HEK293 (cell line): ENCODE data around the gene PLEKHG2.

Source experiments
- HIC1 ChIP-seq: fragments of 450-650 bp; formaldehyde crosslinking; IDR thresholded peaks from 2 replicates; pipeline ENCODE4 v1.5.1; 2016; ENCODE audit warnings: missing biosample characterization, missing genetic modification characterization
- OVOL3 ChIP-seq: fragments of 450-650 bp; formaldehyde crosslinking; IDR thresholded peaks from 2 replicates; pipeline ENCODE4 v1.5.1; 2016; ENCODE audit warnings: missing biosample characterization, missing genetic modification characterization
- PRDM2 ChIP-seq: fragments of 450-650 bp; formaldehyde crosslinking; IDR thresholded peaks from 2 replicates; pipeline ENCODE4 v1.5.1; 2016; ENCODE audit warnings: missing biosample characterization, missing genetic modification characterization, borderline replicate concordance
- SCRT1 ChIP-seq: fragments of 450-650 bp; formaldehyde crosslinking; IDR thresholded peaks from 2 replicates; pipeline ENCODE4 v1.5.1; 2016; ENCODE audit warnings: missing biosample characterization, missing genetic modification characterization, borderline replicate concordance
- ZBTB21 ChIP-seq: fragments of 450-650 bp; formaldehyde crosslinking; IDR thresholded peaks from 2 replicates; pipeline ENCODE4 v1.5.1; 2017; ENCODE audit warnings: missing biosample characterization, missing genetic modification characterization
- ZBTB44 ChIP-seq: fragments of 450-650 bp; IDR thresholded peaks from 2 replicates; pipeline ENCODE4 v1.5.1; 2018; ENCODE audit warnings: missing biosample characterization, mild to moderate bottlenecking, missing genetic modification characterization
- ZBTB6 ChIP-seq: fragments of 450-650 bp; formaldehyde crosslinking; IDR thresholded peaks from 2 replicates; pipeline ENCODE4 v1.5.1; 2017; ENCODE audit warnings: missing biosample characterization, missing genetic modification characterization
- ZEB2 ChIP-seq: fragments of 450-650 bp; formaldehyde crosslinking; IDR thresholded peaks from 2 replicates; pipeline ENCODE4 v1.5.1; 2016; ENCODE audit warnings: missing biosample characterization, missing genetic modification characterization
- ZFHX2 ChIP-seq: fragments of 450-650 bp; formaldehyde crosslinking; conservative IDR thresholded peaks from 2 replicates; pipeline ENCODE4 v1.5.1; 2016; ENCODE audit warnings: missing biosample characterization, missing genetic modification characterization
- ZFP3 ChIP-seq: fragments of 450-650 bp; formaldehyde crosslinking; IDR thresholded peaks from 2 replicates; pipeline ENCODE4 v1.5.1; 2016; ENCODE audit warnings: low read depth, missing biosample characterization, missing genetic modification characterization
- ZFP69B ChIP-seq: fragments of 450-650 bp; formaldehyde crosslinking; IDR thresholded peaks from 2 replicates; pipeline ENCODE4 v1.5.1; 2016; ENCODE audit warnings: missing biosample characterization, missing genetic modification characterization
- ZNF146 ChIP-seq: fragments of 450-650 bp; formaldehyde crosslinking; IDR thresholded peaks from 2 replicates; pipeline ENCODE4 v1.5.1; 2016; ENCODE audit warnings: missing biosample characterization, missing genetic modification characterization
- ZNF175 ChIP-seq: fragments of 450-650 bp; formaldehyde crosslinking; IDR thresholded peaks from 2 replicates; pipeline ENCODE4 v1.5.1; 2016; ENCODE audit warnings: missing biosample characterization, missing genetic modification characterization
- ZNF202 ChIP-seq: fragments of 450-650 bp; formaldehyde crosslinking; IDR thresholded peaks from 2 replicates; pipeline ENCODE4 v1.5.1; 2016; ENCODE audit warnings: missing biosample characterization, missing genetic modification characterization, borderline replicate concordance
- ZNF398 ChIP-seq: fragments of 450-650 bp; formaldehyde crosslinking; IDR thresholded peaks from 2 replicates; pipeline ENCODE4 v1.5.1; 2017; ENCODE audit warnings: missing biosample characterization, missing genetic modification characterization
- ZNF423 ChIP-seq: fragments of 450-650 bp; formaldehyde crosslinking; IDR thresholded peaks from 2 replicates; pipeline ENCODE4 v1.5.1; 2016; ENCODE audit warnings: missing biosample characterization, missing genetic modification characterization
- ZNF449 ChIP-seq: fragments of 450-650 bp; formaldehyde crosslinking; IDR thresholded peaks from 2 replicates; pipeline ENCODE4 v1.5.1; 2017; ENCODE audit warnings: missing biosample characterization, mild to moderate bottlenecking, missing genetic modification characterization, moderate library complexity
- ZNF473 ChIP-seq: fragments of 450-650 bp; formaldehyde crosslinking; IDR thresholded peaks from 2 replicates; pipeline ENCODE4 v1.5.1; 2017; ENCODE audit warnings: missing biosample characterization, missing genetic modification characterization
- ZNF610 ChIP-seq: fragments of 450-650 bp; formaldehyde crosslinking; IDR thresholded peaks from 2 replicates; pipeline ENCODE4 v1.5.1; 2016; ENCODE audit warnings: missing biosample characterization, missing genetic modification characterization, borderline replicate concordance
- ZNF629 ChIP-seq: fragments of 450-650 bp; formaldehyde crosslinking; IDR thresholded peaks from 2 replicates; pipeline ENCODE4 v1.5.1; 2017; ENCODE audit warnings: missing biosample characterization, missing genetic modification characterization
- ZNF776 ChIP-seq: fragments of 450-650 bp; formaldehyde crosslinking; IDR thresholded peaks from 2 replicates; pipeline ENCODE4 v1.5.0; 2017; ENCODE audit warnings: missing biosample characterization, missing genetic modification characterization, borderline replicate concordance
- ZSCAN4 ChIP-seq: fragments of 450-650 bp; formaldehyde crosslinking; IDR thresholded peaks from 2 replicates; pipeline ENCODE4 v1.5.1; 2017; ENCODE audit warnings: missing biosample characterization, missing genetic modification characterization
- ZXDB ChIP-seq: fragments of 450-650 bp; formaldehyde crosslinking; IDR thresholded peaks from 2 replicates; pipeline ENCODE4 v1.5.1; 2016; ENCODE audit warnings: missing biosample characterization, missing genetic modification characterization

The PLEKHG2 gene

GRCh38 chr19:39430675-39431593 is 18.5 kb downstream of the PLEKHG2 start (continued):
- TF ChIP-seq ZBTB6 (tag by site-specific recombination) (peak; percentile 62; the same call in 1 of the 2 replicates), ZNF776 (tag by site-specific recombination) (no peak), ZNF202 (no peak), ZSCAN4 (tag by site-specific recombination) (no peak), ZFHX2 (tag by site-specific recombination) (no peak), HIC1 (peak; percentile 49), ZBTB21 (tag by site-specific recombination) (peak; percentile 97), OVOL3 (tag by site-specific recombination) (no peak), ZNF629 (tag by site-specific recombination) (peak; percentile 99), ZEB2 (peak; percentile 87), ZFP3 (tag by site-specific recombination) (no peak), ZNF610 (tag by site-specific recombination) (no peak), ZNF423 (no peak), ZNF175 (tag by site-specific recombination) (no peak), ZFP69B (tag by site-specific recombination) (peak; percentile 62), ZNF473 (no peak), PRDM2 (tag by site-specific recombination) (no peak), ZBTB44 (no peak), ZXDB (no peak; the same call in 1 of the 2 replicates), ZNF146 (tag by site-specific recombination) (no peak), SCRT1 (tag by site-specific recombination) (no peak), ZNF449 (tag by site-specific recombination) (peak; percentile 93), ZNF398 (tag by site-specific recombination) (peak; percentile 28; the same call in 1 of the 2 replicates)
